Coronary artery (tissue), 2 donors: ENCODE measurements around the gene SLC48A1.

ENCODE experiments used
- DNase-seq: peaks from one replicate; pipeline ENCODE4 v3.0.0-alpha.2; 2017; ENCODE audit warnings: low spot score
- H3K27ac ChIP-seq, 2 donors: fragments of 200-600 bp; sonication (generic); one replicate each; pipeline ENCODE4 v1.5.1; 2016 to 2019
- H3K4me3 ChIP-seq: fragments of 200-600 bp; sonication (generic); 2 replicates; pipeline ENCODE4 v1.5.1; 2016; ENCODE audit warnings: mild to moderate bottlenecking, moderate library complexity
- TF ChIP-seq, protein P1 (sequence below): fragments of 200-600 bp; sonication (generic); IDR thresholded peaks from one replicate; pipeline ENCODE4 v1.5.1; 2019; ENCODE audit warnings: antibody characterized with exemption

The SLC48A1 gene

GRCh38 chr12:47751561-47751960, 21.5 kb upstream of the SLC48A1 start:
- H3K4me3 ChIP-seq = no peak overlapping the region
- H3K27ac ChIP-seq = no peak overlapping the region
- DNase-seq = no peak
- TF ChIP-seq, protein P1, sequence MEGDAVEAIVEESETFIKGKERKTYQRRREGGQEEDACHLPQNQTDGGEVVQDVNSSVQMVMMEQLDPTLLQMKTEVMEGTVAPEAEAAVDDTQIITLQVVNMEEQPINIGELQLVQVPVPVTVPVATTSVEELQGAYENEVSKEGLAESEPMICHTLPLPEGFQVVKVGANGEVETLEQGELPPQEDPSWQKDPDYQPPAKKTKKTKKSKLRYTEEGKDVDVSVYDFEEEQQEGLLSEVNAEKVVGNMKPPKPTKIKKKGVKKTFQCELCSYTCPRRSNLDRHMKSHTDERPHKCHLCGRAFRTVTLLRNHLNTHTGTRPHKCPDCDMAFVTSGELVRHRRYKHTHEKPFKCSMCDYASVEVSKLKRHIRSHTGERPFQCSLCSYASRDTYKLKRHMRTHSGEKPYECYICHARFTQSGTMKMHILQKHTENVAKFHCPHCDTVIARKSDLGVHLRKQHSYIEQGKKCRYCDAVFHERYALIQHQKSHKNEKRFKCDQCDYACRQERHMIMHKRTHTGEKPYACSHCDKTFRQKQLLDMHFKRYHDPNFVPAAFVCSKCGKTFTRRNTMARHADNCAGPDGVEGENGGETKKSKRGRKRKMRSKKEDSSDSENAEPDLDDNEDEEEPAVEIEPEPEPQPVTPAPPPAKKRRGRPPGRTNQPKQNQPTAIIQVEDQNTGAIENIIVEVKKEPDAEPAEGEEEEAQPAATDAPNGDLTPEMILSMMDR = no peak

- H3K27ac ChIP-seq = peak overlapping the region; percentile 59 to 90
- DNase-seq = no peak
- H3K4me3 ChIP-seq = no peak overlapping the region
- TF ChIP-seq, protein P1 = no peak
Observed at GRCh38 chr12:47752121-47752520, 20.9 kb upstream of the SLC48A1 start.

- H3K27ac ChIP-seq = peak overlapping the region; percentile 59 to 90
- H3K4me3 ChIP-seq = peak overlapping the region; percentile 51
Observed at GRCh38 chr12:47752552-47752951, 20.5 kb upstream of the SLC48A1 start.

GRCh38 chr12:47753021-47754001, 19.7 kb upstream of the SLC48A1 start:
- peak overlapping the region; percentile 51 for H3K4me3 ChIP-seq
- peak; percentile 96 for DNase-seq
- peak overlapping the region; percentile 59 to 90 for H3K27ac ChIP-seq

More at GRCh38 chr12:47752552-47752951, 20.5 kb upstream of the SLC48A1 start:
- TF ChIP-seq, protein P1 = no peak
- no peak for DNase-seq

GRCh38 chr12:47754126-47754525, 18.9 kb upstream of the SLC48A1 start:
- DNase-seq = no peak
- Histone ChIP-seq H3K27ac (peak overlapping the region; percentile 59 to 90), H3K4me3 (peak overlapping the region; percentile 51)
- TF ChIP-seq, protein P1 = no peak

More at GRCh38 chr12:47753021-47754001, 19.7 kb upstream of the SLC48A1 start:
- TF ChIP-seq, protein P1 = no peak

- Histone ChIP-seq H3K27ac (peak overlapping the region in 1 of 2 donors; percentile 90), H3K4me3 (peak overlapping the region; percentile 76)
- TF ChIP-seq, protein P1 = no peak
- DNase-seq = no peak
Observed at GRCh38 chr12:47754881-47755280, 18.2 kb upstream of the SLC48A1 start.
